Glomerular visceral epithelial cell (primary cell): ENCODE data around the gene DRC1.
"Not testable (repeated sequence)": the region's sequence is repeated elsewhere in the genome, so short reads cannot be mapped to it uniquely, and the experiment has no call there.

ENCODE experiments used
- DNase-seq: peaks from one replicate; pipeline ENCODE4 v3.0.0-alpha.2; 2016; ENCODE audit errors: extremely low spot score

The DRC1 gene

DNA sequence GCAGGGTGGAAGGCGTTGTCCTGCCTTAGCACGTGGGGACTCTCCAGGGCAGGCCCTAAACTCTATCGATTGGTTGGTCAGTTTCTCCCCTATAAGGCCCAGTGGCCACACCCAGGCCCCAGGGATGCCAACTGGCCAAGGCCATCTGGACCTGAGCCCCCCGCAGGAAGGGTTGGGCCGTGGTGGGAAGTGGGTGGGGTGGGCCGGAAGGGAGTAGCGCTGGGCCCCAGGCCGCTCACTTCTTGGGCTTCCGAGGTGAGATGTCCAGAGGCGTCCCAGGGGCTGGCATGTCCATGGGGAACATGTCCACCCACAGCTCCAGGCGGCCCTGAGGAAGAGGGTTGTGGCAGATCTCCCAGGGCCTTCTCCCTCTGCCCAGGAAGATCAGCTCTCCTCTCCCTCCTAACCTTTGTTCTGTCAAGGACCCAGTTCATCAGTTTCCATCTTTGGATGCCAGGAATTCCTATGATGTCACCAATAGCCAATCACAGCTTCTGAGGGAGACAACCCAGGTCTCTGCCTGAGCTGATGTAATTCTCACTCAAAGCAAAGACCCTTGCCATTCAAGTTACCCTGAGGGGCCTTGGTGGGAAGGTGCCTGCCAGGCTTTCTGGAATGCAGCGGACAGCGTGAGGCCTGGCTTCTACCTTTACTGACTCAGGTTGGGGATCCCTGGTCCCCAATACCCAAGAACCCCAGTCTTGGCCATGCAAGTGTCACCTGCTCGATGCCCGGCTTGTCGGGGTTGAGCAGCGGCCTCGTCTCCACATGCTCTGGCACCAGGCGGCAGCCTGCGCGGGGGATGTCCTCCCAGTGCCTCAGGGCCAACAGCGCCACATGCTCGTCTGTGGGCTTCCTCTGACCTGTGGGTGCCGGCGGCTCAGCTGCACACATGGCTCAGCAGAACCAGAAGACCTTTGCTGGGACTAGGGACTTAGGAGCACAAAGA lies 61.8 kb downstream of the DRC1 start:
- no peak for DNase-seq

DNA sequence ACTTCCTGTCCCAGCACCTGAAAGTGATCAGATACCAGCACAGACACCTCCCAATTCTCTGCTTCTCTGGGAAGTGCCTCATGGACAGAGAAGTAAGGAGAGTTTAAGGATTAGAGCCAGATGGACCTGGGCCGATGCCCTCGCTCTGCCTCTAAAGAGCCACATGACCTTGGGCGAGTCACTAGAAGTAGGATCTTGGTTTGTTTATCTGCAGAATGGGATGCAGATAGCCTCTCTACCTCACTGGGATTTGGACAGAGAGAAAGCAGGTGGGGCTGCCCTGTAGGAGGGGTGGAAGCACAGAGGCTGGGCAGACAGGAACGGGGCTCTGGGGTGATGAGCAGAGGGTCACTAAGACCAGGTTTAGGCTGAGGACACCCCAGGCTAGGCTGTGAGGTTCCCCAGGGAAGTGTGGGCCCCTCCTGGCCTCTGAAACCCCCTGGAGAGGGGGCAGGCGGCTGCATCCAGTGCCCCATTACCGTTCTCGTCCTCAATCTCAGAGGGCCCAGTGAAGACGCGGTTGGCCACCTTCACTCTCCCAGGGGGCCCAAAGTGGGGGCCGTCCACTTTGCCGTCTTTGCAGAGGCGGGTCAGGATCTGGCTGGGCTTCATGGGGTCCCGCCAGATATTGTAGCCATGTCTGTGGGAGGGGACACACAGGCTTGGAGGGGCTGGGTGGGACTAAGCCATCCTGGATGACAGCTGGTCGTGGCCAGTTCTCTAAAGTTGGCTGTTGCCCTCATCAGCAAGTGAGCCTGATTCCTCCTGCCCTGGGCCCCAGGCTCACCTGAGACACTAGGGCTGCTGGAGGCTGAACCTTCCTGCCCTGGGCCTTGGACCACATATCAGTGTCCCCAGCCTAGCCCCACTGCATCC lies 62.9 kb downstream of the DRC1 start:
- DNase-seq: no peak

DNA sequence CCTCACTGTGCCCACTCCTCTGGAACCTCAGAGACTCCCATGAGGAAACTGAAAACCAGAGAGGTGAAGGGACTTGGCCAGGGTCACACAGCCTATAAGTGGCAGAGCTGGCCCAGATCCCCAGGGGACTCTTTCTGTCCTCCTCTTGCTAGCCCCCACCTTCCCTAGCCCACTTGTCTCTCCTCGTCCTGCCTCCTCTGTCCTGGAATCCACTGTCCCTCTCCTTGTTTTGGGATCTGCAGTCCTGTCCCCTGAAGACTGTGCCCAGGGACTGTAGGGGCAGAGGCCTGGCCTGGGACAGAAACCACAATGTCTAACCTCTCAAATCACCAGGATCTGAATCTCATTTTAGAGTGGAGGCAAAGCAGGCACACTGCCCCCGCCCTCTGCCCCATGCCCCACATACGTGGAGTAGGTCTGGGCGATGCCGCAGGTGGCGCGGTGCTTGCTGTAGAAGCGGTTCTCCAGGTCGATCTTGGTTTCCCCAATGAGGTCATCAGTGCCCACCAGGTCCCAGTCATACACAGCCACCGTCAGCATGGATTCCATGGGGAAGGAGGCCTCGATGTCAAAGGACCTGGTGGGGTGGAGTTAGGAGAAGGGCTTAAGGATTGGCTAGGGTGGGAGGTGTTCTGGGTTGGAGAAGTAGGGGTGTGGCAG lies 63.7 kb downstream of the DRC1 start:
- no peak for DNase-seq

DNA sequence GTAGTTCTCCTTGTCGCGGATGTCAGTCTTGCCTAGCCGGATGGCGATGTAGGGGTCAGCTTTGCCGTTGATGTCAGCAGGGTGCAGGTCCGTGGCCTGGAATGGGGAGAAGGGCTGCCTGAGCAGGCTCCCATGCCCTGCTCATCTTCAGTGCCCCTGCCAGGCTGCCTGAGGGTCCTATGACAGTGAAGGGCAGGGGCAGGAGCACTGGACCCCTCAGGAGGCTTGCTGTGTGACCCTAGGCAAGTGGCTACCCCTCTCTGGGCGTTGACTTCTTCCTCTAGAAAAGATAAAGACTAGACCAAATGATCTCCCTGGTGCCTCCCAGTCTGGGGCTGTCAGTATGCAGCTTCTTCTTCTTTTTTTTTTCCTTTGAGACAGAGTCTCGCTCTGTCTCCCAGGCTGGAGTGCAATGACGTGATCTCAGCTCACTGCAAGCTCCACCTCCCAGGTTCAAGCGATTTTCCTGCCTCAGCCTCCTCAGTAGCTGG lies 64.3 kb downstream of the DRC1 start:
- DNase-seq: no peak

- no peak for DNase-seq
These were observed 65.1 kb downstream of the DRC1 start for GRCh38 chr2:26466662-26467310.

DNA sequence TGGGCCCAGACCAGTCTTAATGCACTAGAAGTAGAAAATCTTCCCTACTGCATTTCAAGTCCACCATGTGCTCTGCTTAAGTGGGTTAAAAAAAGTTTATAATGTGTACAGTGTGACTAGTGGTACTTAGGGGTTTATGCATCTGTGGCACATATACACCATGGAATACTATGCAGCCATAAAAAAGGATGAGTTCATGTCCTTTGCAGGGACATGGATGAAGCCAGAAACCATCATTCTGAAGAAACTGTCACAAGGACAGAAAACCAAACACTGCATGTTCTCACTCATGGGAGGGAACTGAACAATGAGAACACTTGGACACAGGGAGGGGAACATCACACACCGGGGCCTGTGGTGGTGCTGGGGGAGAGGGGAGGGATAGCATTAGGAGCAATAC lies 66.8 kb downstream of the DRC1 start:
- DNase-seq: not testable (repeated sequence)

DNA sequence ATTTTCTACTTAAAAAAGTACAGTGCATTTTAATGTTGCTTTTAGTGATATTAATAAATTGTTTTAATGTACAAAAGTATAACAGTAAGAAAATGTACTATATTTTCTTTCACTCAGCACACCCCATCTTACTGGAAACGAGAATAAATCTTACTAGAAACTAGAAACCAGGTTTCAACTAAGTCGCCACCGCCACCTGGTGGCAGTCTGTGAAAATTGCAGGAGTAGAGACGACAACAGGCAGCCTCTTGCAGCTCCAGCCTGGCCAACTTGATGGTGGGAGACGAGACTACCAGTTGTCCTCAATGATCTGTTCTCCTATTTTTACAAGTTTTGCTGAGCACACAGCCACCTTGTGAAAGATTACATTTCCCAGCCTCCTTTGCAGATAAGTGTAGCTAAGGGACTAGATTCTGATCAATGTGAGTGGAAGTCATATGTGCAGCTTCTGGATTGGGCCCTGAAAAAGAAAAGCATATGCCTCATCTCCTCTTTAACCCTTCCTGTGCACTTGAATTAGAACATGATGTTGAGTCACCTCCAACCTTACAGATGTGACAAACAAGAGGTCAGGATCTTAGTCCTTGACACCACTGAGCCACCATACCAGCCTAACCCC lies 67.5 kb downstream of the DRC1 start:
- peak; percentile 57 for DNase-seq

DNA sequence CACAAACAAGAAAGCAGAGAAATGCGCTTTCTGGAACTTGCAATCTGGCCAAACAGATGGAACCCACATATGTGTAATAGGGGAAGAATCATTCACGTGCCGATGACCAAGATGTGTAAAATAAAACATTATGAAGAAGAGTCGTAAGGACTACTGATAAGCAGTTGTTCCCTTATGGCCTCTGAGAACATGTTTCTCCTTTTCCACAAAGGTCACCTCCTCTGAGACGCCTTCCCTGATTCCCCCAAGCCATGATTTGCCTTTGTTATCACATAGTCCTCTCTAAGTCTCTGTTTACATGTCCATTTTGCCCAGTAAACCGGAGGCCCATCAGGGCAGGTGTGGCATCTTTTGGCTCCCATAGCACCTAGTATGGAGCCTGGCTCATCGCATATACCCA lies 68.2 kb downstream of the DRC1 start:
- DNase-seq: no peak

DNA sequence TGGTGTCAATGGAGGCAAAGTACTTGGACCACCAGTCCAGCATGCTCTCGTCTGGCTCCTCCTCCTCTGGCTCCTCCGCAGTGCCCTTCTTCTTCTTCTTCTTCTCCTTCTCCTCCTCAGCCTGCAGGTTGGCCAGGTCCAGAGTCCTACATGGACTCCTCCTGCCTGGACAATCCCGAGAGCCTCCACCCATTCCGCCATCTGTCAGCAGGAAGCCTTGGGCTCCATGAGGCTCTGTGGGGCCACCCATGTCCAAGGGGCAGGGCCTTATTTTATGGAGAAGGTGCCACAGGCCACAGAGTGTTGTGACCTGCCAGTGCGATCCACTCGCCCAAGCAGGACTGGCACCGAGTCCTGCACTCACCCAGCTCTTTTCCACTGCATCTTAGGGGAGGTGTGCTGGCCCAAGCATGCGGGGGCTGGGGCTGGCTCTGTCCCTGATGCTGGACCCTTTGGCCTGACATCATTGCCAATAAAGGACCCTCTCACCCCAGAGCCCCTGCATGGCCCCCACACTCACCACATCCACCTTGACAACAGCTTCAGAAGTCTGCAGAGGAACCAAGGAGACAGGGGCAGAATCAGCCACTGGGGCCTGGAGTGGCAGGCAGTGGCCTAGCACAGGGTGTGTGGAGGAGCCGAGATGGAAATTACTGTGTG lies 69.0 kb downstream of the DRC1 start:
- no peak for DNase-seq

DNA sequence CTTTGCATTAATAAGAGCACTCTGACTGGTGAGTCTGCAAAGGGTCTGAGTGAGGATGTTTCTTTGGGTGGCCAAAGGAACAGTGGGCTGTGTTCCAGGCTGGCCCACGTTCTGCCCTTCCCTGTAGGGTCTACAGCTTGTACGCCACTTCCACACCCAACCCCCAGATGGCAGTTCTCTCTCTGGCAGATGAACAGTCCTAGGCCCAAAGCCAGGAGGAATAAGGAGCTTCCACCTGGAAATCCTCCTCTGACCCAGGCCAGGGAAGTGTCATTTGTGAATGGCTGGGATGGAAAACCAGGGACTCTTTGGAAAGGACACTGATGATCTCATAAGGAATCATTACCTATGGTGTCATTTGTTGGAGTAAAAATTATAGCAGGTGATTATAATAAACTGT lies 69.6 kb downstream of the DRC1 start:
- DNase-seq: no peak

DNA sequence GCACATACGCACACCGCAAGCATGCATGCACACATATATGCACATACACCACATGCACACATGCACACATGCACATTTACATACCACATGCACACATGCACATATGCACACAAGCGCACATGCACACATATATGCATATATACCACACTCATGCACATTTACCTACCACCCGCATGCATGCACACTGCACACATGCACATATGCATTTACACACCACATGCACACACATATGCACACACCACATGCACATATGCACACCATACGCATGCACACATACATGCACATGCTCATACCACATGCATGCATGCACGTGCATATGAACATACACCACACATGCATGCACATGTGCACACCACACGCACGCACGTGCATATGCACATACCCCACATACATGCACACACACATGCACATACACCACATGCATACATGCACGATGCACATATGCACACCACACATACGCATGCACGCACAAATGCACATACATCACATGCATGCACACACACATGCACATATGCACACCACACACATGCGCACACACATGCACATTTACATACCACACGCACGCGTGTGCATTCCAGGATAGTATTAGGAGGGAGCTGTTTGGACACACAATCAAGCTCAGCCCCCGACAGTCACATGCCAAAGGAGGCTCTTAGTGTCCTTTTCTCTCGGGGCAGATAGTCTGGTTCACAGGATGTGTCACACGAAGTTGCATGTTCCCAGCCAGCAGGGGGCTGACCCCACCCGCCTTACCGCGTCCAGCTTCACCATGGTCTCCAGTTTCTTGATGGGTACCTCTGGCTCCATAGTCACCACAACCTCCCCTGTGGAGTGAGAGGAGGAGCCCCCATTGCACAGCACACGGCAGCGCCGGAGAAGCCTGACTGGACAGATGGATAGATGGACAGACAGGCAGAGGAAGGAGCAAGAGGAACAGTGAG lies 70.3 kb downstream of the DRC1 start:
- DNase-seq: peak; percentile 13

DNA sequence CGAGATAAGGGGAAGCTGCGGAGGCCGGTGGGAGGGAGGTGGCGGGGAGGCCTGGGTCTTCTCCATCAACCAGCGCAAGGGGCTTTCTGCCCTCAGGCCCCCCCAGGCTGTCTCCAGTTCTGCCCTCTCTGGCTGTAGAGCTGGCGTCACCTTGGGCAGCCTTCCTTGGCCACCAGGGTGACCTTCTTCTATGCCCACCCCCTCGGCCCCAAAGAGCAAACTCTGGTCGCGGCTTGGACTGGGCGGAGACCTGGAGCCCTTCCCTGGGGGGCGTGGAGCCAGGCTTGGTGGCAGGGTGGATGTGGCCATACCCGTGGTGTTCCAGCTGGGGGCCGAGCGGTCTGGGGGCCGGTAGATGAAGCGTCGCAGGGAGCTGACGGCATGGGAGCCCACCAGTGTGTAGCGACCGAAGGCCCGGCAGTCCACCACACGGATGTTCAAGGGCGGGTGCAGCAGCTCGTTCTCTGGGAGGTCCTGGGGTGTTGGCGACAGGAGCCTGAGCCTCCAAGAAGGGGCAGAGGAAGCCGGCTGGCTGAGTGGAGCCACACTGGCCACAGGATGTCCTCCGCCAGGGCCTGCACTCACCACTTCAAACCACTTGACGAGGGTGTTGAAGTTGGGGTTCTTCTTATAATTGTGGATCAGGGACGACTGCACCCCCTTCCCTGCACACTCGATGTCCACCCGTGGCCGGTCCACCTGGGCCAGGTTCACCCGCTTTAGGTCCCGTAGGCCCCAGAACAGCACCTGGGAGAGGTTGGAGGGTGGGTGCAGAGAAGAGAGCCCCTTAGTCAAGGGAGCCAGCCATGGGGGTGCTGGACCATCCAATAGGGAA lies 71.3 kb downstream of the DRC1 start:
- no peak for DNase-seq

- DNase-seq: no peak
These were observed 72.1 kb downstream of the DRC1 start for GRCh38 chr2:26473796-26474195.

DNA sequence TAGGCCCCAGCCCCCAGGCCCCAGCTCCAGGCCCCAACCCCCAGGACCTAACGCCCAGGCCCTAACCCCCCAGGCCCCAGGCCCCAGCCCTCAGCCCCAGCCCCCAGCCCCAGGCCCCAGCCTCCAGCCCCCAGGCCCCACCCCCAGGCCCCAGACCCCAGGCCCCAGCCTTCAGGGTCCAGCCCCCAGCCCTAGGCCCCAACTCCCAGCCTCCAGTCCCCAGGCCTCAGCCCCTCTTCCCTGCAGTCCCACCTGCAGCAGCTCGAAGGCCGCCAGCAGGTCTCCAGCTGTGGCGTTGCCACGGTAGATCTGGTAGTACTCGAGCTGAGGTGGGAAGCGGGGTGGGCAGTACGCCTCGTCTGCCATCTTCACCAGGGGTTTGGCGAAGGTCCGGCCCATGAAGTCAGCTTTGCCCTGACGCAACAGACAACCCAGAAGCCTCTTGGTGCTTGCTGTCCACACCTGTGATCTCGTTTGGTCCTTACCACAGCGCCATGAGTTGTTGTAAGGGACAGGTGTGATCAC lies 72.6 kb downstream of the DRC1 start:
- no peak for DNase-seq

DNA sequence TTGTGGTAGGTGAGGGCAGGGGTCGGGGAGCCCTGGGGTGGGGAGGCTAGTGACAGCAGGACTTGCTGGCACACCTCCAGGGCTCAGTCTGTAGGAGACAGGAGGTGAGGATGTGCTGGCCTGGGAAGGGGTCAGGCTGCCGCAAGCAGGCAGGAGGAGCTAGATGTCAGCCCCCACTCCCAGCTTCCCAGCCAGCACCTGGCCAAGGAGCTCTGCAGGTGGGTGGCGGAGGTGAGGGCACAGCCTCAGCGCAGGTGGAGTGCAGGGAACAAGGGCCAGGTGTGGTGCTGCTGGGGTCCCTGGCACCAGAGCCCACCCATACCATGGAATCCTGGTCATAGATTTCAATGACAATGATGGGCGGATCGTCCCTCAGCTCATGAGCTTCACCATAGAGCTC lies 73.3 kb downstream of the DRC1 start:
- no peak for DNase-seq

- DNase-seq: no peak
These were observed 74.2 kb downstream of the DRC1 start for GRCh38 chr2:26475832-26476501.

DNA sequence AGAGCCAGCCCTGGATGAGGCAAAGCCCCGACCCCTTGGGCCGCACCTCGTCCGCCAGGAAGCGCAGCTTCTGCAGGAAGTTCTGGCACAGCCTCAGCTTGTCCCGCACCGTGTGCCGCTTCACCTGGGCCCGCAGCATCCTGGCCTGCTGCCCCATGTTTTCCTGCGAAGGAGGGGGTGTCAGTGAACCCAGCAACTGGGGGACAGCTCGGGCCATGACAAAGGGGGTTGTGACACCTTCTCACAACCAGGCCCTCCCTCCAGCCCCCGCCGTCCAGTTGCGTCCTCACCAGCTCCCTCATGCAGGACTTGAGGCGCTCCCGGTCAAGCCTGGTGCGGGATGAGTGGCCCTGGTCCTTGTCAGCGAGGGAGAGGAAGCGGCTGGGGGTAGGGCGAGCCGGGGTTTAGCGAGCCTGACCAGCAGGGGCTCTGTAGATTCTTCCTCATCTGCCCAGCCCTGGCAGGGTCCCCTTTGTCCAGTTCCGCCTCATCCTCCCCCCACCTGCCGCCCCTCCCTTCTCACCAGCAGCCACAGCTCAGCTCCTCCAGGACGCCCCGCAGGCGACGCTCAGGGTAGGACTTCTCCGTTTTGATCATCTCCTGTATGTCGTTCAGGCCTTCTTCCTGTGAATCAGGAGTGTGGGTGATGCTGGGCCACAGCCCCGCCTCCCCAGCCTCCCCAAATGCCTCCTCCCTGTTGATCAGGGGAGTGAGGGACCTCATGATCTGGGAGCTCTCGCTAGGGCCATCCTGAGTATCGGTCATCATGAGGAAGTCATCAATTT lies 75.6 kb downstream of the DRC1 start:
- DNase-seq: no peak
